ENCODE results near the gene KMT2C.
"Not testable (repeated sequence)": the region's sequence is repeated elsewhere in the genome, so short reads cannot be mapped to it uniquely, and the experiment has no call there.

The KMT2C gene

DNA sequence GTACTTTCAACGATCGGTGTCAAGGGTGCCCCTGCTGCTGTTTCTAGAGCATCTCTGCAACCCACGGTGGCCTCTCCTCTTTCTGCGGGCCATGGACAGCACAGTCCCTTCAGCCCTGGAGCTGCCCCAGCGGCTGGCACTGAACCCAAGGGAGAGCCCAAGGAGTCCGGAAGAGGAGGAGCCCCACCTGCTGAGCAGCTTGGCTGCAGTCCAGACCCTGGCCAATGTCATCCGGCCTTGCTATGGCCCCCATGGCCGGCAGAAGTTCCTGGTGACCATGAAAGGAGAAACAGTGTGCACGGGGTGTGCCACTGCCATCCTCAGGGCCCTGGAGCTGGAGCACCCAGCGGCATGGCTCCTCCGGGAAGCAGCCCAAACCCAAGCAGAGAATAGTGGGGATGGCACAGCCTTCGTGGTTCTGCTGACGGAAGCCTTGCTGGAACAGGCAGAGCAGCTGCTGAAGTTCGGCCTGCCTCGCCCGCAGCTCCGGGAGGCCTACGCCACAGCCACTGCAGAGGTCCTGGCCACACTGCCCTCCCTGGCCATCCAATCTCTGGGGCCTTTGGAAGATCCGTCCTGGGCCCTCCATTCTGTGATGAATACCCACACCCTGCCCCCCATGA is 9.7 kb upstream of the KMT2C start:
- intact Hi-C loops (cut with DNase I); DNase-seq: not testable (repeated sequence)

- intact Hi-C loops (cut with DNase I), result no loop called here
- no peak for DNase-seq
These were observed 7.8 kb upstream of the KMT2C start for GRCh38 chr7:152443586-152443985.

- intact Hi-C loops (cut with DNase I), result no loop called here
These were observed 6.6 kb upstream of the KMT2C start for GRCh38 chr7:152442330-152442835.

DNA sequence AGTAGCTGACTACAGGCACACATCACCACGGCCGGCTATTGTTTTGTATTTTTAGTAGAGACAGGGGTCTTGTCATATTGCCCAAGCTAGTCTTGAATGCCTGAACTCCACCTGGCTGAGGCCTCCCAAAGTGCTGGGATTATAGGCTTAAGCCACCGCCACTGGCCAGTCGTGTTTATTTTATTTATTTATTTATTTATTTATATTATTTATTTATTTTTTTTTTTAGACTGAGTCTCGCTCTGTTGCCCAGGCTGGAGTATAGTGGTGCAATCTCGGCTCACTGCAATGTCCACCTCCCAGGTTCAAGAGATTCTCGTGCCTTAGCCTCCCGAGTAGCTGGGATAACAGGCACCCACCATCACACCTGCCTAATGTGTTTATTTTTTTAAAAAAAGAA is 6.0 kb upstream of the KMT2C start:
- intact Hi-C loops (cut with DNase I); DNase-seq: not testable (repeated sequence)

More at GRCh38 chr7:152442330-152442835, 6.6 kb upstream of the KMT2C start:
- DNase-seq, result no peak

DNA sequence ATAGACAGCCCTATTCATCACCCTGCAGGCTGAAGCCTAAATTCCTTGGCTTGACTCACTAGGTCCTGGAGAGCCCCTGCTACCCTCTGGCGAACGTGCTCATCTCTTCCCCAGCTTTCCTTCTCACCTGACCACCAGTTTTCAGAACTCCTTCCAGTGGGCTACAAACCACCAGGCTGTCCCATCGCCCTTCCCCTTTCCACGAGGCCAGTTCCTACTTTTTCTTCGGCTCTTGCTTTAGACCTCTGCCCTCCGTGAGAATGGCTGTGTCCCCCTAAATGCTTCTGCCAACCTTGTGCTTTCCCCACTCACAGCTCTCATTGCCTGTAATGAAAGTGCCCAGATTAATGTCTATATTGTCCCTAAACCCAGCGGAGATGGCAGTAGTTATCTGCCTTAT is 5.4 kb upstream of the KMT2C start:
- DNase-seq; intact Hi-C loops (cut with DNase I): not testable (repeated sequence)

DNA sequence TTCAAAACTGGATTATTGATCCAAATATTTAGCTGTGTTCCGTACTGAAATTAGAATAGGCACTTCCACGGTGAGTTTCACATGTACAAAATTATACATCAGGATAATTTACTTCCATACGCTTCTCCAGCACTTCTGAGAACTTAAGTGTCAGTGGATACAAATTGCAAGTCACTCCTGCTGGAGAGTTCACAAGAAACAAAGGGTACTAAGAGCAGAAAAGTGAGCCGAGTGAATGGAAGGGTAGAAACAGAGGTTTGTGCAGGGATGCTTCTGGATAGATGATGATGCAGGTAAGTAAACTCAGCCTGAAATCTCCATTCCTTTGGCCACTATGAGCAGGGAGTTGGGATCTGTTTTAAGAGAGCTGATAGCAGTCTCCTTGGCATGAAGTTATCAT is 2.2 kb upstream of the KMT2C start:
- intact Hi-C loops (cut with DNase I); DNase-seq: not testable (repeated sequence)

- intact Hi-C loops (cut with DNase I), result loop anchor here (1.0 kb wide), 1 partner anchor 26 kb away; no protein-coding TSS in a partner anchor
- DNase-seq, result not testable (repeated sequence)
These were observed 1.2 kb upstream of the KMT2C start for GRCh38 chr7:152436931-152437575.

GRCh38 chr7:152436111-152436930 is 518 bp upstream of the KMT2C start:
- intact Hi-C loops (cut with DNase I), result loop anchor here (1.0 kb wide), 1 partner anchor 27 kb away; no protein-coding TSS in a partner anchor
- peak; percentile 77 to 97 (median 93) for DNase-seq

- DNase-seq, result peak in 36 of 42 donors; percentile 5 to 57 (median 32)
- intact Hi-C loops (cut with DNase I), result not testable (repeated sequence)
These were observed 1.1 kb downstream of the KMT2C start for GRCh38 chr7:152434511-152435383.

- intact Hi-C loops (cut with DNase I), result not testable (repeated sequence)
- DNase-seq, result peak in 29 of 42 donors; percentile 13 to 61 (median 41)
These were observed 1.9 kb downstream of the KMT2C start for GRCh38 chr7:152433721-152434490.

- DNase-seq; intact Hi-C loops (cut with DNase I): not testable (repeated sequence)
These were observed 3.1 kb downstream of the KMT2C start for GRCh38 chr7:152432735-152433134.

DNA sequence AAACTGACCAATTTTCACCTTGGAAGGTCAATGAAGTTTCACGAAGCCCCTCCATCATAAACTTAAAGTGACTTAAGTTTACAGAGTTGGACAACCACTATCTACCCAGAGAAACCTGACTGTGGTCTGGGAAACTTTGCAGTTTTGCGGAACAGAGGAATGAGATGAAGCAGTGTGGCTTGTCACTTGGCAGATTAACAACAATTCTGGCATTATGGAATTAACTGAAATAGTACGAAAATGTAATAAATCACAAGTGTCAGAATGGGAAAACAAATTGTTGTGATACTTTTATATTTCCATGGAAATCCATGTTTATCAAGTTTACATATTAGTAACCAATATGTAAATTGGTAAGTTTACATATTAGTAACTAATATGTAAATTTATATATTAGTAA is 4.9 kb downstream of the KMT2C start:
- intact Hi-C loops (cut with DNase I), result no loop called here
- no peak for DNase-seq

DNA sequence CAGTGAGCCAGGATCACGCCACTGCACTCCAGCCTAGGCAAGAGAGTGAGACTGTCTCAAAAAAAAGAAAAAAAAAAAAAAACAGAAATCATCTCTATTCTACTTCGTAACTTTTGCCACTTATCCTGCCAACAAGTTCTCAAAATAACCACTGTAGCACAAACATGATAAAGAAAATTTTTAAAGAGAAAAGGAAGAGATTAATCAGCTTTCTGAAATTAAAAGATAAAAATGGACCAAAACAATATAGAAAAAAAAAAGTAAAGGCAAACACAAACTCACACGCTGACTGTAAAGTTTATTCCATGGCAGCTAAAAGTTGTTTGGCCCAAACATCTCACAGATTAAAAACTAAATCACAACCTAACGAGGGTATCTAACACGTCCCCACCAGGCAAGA is 5.7 kb downstream of the KMT2C start:
- DNase-seq; intact Hi-C loops (cut with DNase I): not testable (repeated sequence)

- intact Hi-C loops (cut with DNase I), result no loop called here
These were observed 11.3 kb downstream of the KMT2C start for GRCh38 chr7:152424348-152425108.

GRCh38 chr7:152423991-152424347 is 11.8 kb downstream of the KMT2C start:
- intact Hi-C loops (cut with DNase I), result no loop called here
- peak in 8 of 42 donors; percentile 24 to 68 (median 46) for DNase-seq

More at GRCh38 chr7:152424348-152425108, 11.3 kb downstream of the KMT2C start:
- peak in 18 of 42 donors; percentile 15 to 69 (median 44) for DNase-seq

DNA sequence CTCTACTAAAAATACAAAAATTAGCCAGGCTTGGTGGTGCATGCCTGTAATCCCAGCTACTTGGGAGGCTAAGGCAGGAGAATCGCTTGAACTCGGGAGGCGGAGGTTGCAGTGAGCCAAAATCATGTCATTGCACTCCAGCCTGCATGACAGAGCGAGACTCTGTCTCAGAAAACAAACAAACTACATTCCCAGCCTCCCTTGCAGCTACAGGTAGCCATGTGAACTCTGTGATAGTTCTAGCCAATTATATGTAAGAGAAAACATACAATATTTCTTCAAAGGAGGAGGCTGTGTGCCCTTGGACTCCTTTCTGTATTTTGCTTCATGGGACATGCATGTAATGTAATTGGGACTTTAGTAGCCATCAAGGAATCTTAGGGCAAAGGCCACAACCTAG is 12.6 kb downstream of the KMT2C start:
- intact Hi-C loops (cut with DNase I); DNase-seq: not testable (repeated sequence)

GRCh38 chr7:152420950-152421349 is 14.9 kb downstream of the KMT2C start:
- intact Hi-C loops (cut with DNase I); DNase-seq: not testable (repeated sequence)

Measured in head of caudate nucleus (tissue), 42 donors.